ENCODE measurements around the gene FAM114A1. TPM values are rescaled to one million over a fixed set of nuclear protein-coding genes. Genes with fewer than 3 reads are reported as not detected.

The FAM114A1 gene
- total RNA-seq, 2 donors from 2014 or later: 19.3 to 39.3 TPM

DNA sequence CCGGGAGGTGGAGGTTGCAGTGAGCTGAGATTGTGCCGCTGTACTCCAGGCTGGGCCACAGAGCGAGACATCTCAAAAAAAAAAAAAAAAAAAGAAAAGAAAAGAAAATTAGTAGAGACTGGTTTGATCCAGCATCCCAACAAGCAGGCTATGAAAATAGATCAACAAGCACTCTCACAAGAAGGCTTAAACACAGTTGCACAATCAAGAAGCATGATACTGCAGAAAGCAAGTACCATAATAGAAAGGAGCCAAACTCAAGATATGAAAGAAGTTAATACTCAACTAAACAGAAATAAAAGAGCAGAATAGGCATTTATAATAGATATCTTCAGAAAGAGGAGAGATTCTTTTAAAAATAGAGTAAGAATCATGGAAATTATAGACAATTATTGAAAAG lies 21.6 kb upstream of the FAM114A1 start:
- no peaks in the 10 kb centered on the region for H3K36me3 Mint-ChIP-seq (ENCODE audit: low read depth)
- H3K9me3 Mint-ChIP-seq: peaks cover 27% of the 10 kb centered on the region
- no peak for DNase-seq
- no peaks in the 10 kb centered on the region for H3K27me3 Mint-ChIP-seq (ENCODE audit: insufficient read depth)
- H3K36me3 ChIP-seq (ENCODE audit: control insufficient read depth, insufficient read depth, low read length): no peaks in the 10 kb centered on the region
- H3K27ac Mint-ChIP-seq: no peak overlapping the region
- WGBS, 2 experiments (ENCODE audit: insufficient coverage in 1 of 2, insufficient read length in 1 of 2): 97% methylated on average over 3 of the region's 3 CpGs; no CpG with 5 or more reads in 1 of the 2 experiments
- no peaks in the 10 kb centered on the region for H3K4me1 ChIP-seq (ENCODE audit: control insufficient read depth, insufficient read depth, low read length)
- TF ChIP-seq, protein P1, sequence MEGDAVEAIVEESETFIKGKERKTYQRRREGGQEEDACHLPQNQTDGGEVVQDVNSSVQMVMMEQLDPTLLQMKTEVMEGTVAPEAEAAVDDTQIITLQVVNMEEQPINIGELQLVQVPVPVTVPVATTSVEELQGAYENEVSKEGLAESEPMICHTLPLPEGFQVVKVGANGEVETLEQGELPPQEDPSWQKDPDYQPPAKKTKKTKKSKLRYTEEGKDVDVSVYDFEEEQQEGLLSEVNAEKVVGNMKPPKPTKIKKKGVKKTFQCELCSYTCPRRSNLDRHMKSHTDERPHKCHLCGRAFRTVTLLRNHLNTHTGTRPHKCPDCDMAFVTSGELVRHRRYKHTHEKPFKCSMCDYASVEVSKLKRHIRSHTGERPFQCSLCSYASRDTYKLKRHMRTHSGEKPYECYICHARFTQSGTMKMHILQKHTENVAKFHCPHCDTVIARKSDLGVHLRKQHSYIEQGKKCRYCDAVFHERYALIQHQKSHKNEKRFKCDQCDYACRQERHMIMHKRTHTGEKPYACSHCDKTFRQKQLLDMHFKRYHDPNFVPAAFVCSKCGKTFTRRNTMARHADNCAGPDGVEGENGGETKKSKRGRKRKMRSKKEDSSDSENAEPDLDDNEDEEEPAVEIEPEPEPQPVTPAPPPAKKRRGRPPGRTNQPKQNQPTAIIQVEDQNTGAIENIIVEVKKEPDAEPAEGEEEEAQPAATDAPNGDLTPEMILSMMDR (conservative IDR thresholded peaks at IDR 0.05): no peak
- H3K27ac ChIP-seq (ENCODE audit: low read depth, low read length): no peak overlapping the region
- H3K4me3 ChIP-seq (ENCODE audit: low read length): no peak overlapping the region
- H3K9ac ChIP-seq (ENCODE audit: extremely low read depth, low read length, poor library complexity, severe bottlenecking): no peak overlapping the region
- H3K27me3 ChIP-seq (ENCODE audit: control insufficient read depth, insufficient read depth, low read length, poor library complexity, severe bottlenecking): no peaks in the 10 kb centered on the region
- no peak overlapping the region for H3K4me3 Mint-ChIP-seq
- H3K9me3 ChIP-seq (ENCODE audit: control insufficient read depth, low read length): no peaks in the 10 kb centered on the region
- no peaks in the 10 kb centered on the region for H3K4me1 Mint-ChIP-seq

GRCh38 chr4:38855466-38855865 lies 12.1 kb upstream of the FAM114A1 start:
- Mint-ChIP-seq H3K36me3 (ENCODE audit: low read depth) (no peaks in the 10 kb centered on the region), H3K27ac (no peak overlapping the region), H3K4me1 (peaks cover 7% of the 10 kb centered on the region), H3K27me3 (ENCODE audit: insufficient read depth) (no peaks in the 10 kb centered on the region), H3K9me3 (no peaks in the 10 kb centered on the region), H3K4me3 (no peak overlapping the region)
- no peak for DNase-seq
- TF ChIP-seq, protein P1 (conservative IDR thresholded peaks at IDR 0.05): no peak
- WGBS, 2 experiments (ENCODE audit: insufficient coverage in 1 of 2, insufficient read length in 1 of 2): 95 to 100% methylated on average over 4 to 5 of the region's 5 CpGs
- Histone ChIP-seq H3K36me3 (ENCODE audit: control insufficient read depth, insufficient read depth, low read length) (no peaks in the 10 kb centered on the region), H3K27me3 (ENCODE audit: control insufficient read depth, insufficient read depth, low read length, poor library complexity, severe bottlenecking) (no peaks in the 10 kb centered on the region), H3K9ac (ENCODE audit: extremely low read depth, low read length, poor library complexity, severe bottlenecking) (no peak overlapping the region), H3K4me3 (ENCODE audit: low read length) (no peak overlapping the region), H3K9me3 (ENCODE audit: control insufficient read depth, low read length) (no peaks in the 10 kb centered on the region), H3K4me1 (ENCODE audit: control insufficient read depth, insufficient read depth, low read length) (no peaks in the 10 kb centered on the region), H3K27ac (ENCODE audit: low read depth, low read length) (no peak overlapping the region)

GRCh38 chr4:38856046-38856445 lies 11.6 kb upstream of the FAM114A1 start:
- Histone ChIP-seq H3K9ac (ENCODE audit: extremely low read depth, low read length, poor library complexity, severe bottlenecking) (no peak overlapping the region), H3K4me3 (ENCODE audit: low read length) (no peak overlapping the region), H3K36me3 (ENCODE audit: control insufficient read depth, insufficient read depth, low read length) (no peaks in the 10 kb centered on the region), H3K27ac (ENCODE audit: low read depth, low read length) (no peak overlapping the region), H3K9me3 (ENCODE audit: control insufficient read depth, low read length) (no peaks in the 10 kb centered on the region), H3K27me3 (ENCODE audit: control insufficient read depth, insufficient read depth, low read length, poor library complexity, severe bottlenecking) (no peaks in the 10 kb centered on the region), H3K4me1 (ENCODE audit: control insufficient read depth, insufficient read depth, low read length) (no peaks in the 10 kb centered on the region)
- WGBS, 2 experiments (ENCODE audit: insufficient coverage in 1 of 2, insufficient read length in 1 of 2): 84 to 100% methylated on average over 1 to 4 of the region's 4 CpGs
- no peak overlapping the region for H3K4me3 Mint-ChIP-seq
- no peak for DNase-seq
- TF ChIP-seq, protein P1 (conservative IDR thresholded peaks at IDR 0.05): no peak
- no peaks in the 10 kb centered on the region for H3K9me3 Mint-ChIP-seq
- no peak overlapping the region for H3K27ac Mint-ChIP-seq
- H3K27me3 Mint-ChIP-seq (ENCODE audit: insufficient read depth): no peaks in the 10 kb centered on the region
- H3K4me1 Mint-ChIP-seq: peaks cover 7% of the 10 kb centered on the region
- no peaks in the 10 kb centered on the region for H3K36me3 Mint-ChIP-seq (ENCODE audit: low read depth)

Data from endodermal cell (in vitro differentiated cells).